SK-N-SH treated with all-trans-retinoic acid at 6 μM for 48 hours (cell line): ENCODE measurements around the gene RCOR2.

Experiments
- ATAC-seq: fragments of 200-7000 bp; cut with Tn5 transposase; 3 replicates; pipeline ENCODE4 v1.9.1; 2020; ENCODE audit warnings: mild to moderate bottlenecking, moderate library complexity
- ARNTL ChIP-seq: fragments of 450-650 bp; formaldehyde crosslinking; IDR thresholded peaks from 2 replicates; pipeline ENCODE4 v1.5.0; 2020; ENCODE audit warnings: low read depth, mild to moderate bottlenecking, moderate library complexity, borderline replicate concordance
- BACH2 ChIP-seq: fragments of 250-450 bp; sonication (Bioruptor Pico); IDR thresholded peaks from 2 replicates; pipeline ENCODE4 v1.9.0; 2021; ENCODE audit warnings: mild to moderate bottlenecking, borderline replicate concordance
- CSRNP3 ChIP-seq: fragments of 250-450 bp; sonication (Bioruptor Pico); IDR thresholded peaks from 2 replicates; pipeline ENCODE4 v1.5.1; 2021; ENCODE audit warnings: mild to moderate bottlenecking, moderate library complexity
- ISL1 ChIP-seq: fragments of 250-450 bp; sonication (Bioruptor Pico); IDR thresholded peaks from 2 replicates; pipeline ENCODE4 v2.1.2; 2022; ENCODE audit warnings: mild to moderate bottlenecking, moderate library complexity
- POU6F1 ChIP-seq: fragments of 250-450 bp; sonication (Bioruptor Pico); IDR thresholded peaks from 2 replicates; pipeline ENCODE4 v1.8.0; 2021; ENCODE audit warnings: low read depth, mild to moderate bottlenecking, moderate library complexity, borderline replicate concordance
- PPARA ChIP-seq: fragments of 250-450 bp; sonication (Bioruptor Pico); IDR thresholded peaks from 2 replicates; pipeline ENCODE4 v1.5.0; 2020; ENCODE audit warnings: mild to moderate bottlenecking, borderline replicate concordance
- RARB ChIP-seq: fragments of 250-450 bp; sonication (Bioruptor Pico); IDR thresholded peaks from 2 replicates; pipeline ENCODE4 v1.8.0; 2021; ENCODE audit warnings: mild to moderate bottlenecking, moderate library complexity
- SNAI2 ChIP-seq: fragments of 250-450 bp; sonication (Bioruptor Pico); IDR thresholded peaks from 2 replicates; pipeline ENCODE4 v1.5.0; 2020; ENCODE audit warnings: mild to moderate bottlenecking, moderate library complexity
- TCF4 ChIP-seq: fragments of 250-450 bp; sonication (Bioruptor Pico); IDR thresholded peaks from 2 replicates; pipeline ENCODE4 v1.8.0; 2021; ENCODE audit warnings: mild to moderate bottlenecking, moderate library complexity, borderline replicate concordance
- TOX ChIP-seq: fragments of 250-450 bp; sonication (Bioruptor Pico); IDR thresholded peaks from 2 replicates; pipeline ENCODE4 v1.8.0; 2021; ENCODE audit warnings: mild to moderate bottlenecking, moderate library complexity, borderline replicate concordance
- TSHZ2 ChIP-seq: fragments of 250-450 bp; sonication (Bioruptor Pico); IDR thresholded peaks from 2 replicates; pipeline ENCODE4 v1.5.0; 2020; ENCODE audit warnings: mild to moderate bottlenecking, moderate library complexity
- ZC3H10 ChIP-seq: fragments of 250-450 bp; sonication (Bioruptor Pico); IDR thresholded peaks from 2 replicates; pipeline ENCODE4 v1.5.1; 2021; ENCODE audit warnings: mild to moderate bottlenecking, moderate library complexity
- ZFP3 ChIP-seq: fragments of 250-450 bp; sonication (Bioruptor Pico); IDR thresholded peaks from 2 replicates; pipeline ENCODE4 v1.5.0; 2020; ENCODE audit warnings: mild to moderate bottlenecking, moderate library complexity
- ZFP30 ChIP-seq: fragments of 450-650 bp; formaldehyde crosslinking; IDR thresholded peaks from 2 replicates; pipeline ENCODE4 v1.5.0; 2022; ENCODE audit warnings: mild to moderate bottlenecking, moderate library complexity
- ZNF565 ChIP-seq: fragments of 450-650 bp; formaldehyde crosslinking; conservative IDR thresholded peaks from 2 replicates; pipeline ENCODE4 v1.5.0; 2020; ENCODE audit warnings: low read depth, mild to moderate bottlenecking, moderate library complexity
- ZNF70 ChIP-seq: fragments of 450-650 bp; formaldehyde crosslinking; IDR thresholded peaks from 2 replicates; pipeline ENCODE4 v1.5.0; 2020; ENCODE audit warnings: mild to moderate bottlenecking, moderate library complexity
- ZNF8 ChIP-seq: fragments of 450-650 bp; formaldehyde crosslinking; IDR thresholded peaks from 2 replicates; pipeline ENCODE4 v1.5.0; 2020; ENCODE audit warnings: mild to moderate bottlenecking, moderate library complexity
- TF ChIP-seq, protein P1 (sequence below): fragments of 250-450 bp; sonication (Bioruptor Pico); IDR thresholded peaks from 2 replicates; pipeline ENCODE4 v1.5.1; 2020; ENCODE audit warnings: low read depth, mild to moderate bottlenecking, moderate library complexity

RCOR2 gene

DNA sequence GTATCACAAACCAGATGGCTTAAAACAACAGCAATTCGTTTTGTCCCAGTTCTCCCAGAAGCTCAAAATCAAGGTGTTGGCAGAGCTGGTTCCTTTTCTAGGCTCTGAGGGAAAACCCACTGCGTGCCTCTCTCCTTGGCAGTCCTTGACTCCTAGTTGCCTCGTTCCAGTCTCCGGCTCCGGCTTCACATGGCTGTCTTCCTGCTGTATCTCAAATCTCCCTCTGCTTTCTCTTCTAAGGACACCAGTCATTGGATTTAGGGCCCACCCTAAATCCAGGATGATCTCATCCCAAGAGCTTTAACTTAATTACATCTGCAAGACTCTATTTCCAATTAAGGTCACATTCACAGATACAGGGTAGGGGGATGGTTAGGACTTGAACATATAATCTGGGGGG, 12.7 kb upstream of the RCOR2 start (continued):
- TF ChIP-seq TOX (CRISPR knock-in tag), result no peak

- ATAC-seq, result no peak
- TF ChIP-seq ZC3H10 (CRISPR knock-in tag) (no peak), BACH2 (CRISPR knock-in tag) (no peak), CSRNP3 (CRISPR knock-in tag) (no peak), PPARA (CRISPR knock-in tag) (no peak), TSHZ2 (CRISPR knock-in tag) (no peak), RARB (CRISPR knock-in tag) (no peak), SNAI2 (CRISPR knock-in tag) (no peak), ZNF70 (CRISPR knock-in tag) (no peak), ZNF8 (CRISPR knock-in tag) (no peak), ZNF565 (CRISPR knock-in tag) (no peak), ZFP3 (CRISPR knock-in tag) (no peak), ISL1 (CRISPR knock-in tag) (no peak), TCF4 (CRISPR knock-in tag) (no peak)
- TF ChIP-seq, protein P1, sequence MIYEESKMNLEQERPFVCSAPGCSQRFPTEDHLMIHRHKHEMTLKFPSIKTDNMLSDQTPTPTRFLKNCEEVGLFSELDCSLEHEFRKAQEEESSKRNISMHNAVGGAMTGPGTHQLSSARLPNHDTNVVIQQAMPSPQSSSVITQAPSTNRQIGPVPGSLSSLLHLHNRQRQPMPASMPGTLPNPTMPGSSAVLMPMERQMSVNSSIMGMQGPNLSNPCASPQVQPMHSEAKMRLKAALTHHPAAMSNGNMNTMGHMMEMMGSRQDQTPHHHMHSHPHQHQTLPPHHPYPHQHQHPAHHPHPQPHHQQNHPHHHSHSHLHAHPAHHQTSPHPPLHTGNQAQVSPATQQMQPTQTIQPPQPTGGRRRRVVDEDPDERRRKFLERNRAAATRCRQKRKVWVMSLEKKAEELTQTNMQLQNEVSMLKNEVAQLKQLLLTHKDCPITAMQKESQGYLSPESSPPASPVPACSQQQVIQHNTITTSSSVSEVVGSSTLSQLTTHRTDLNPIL (CRISPR knock-in tag), result no peak
Observed at GRCh38 chr11:63923319-63923718, 6.4 kb upstream of the RCOR2 start.

DNA sequence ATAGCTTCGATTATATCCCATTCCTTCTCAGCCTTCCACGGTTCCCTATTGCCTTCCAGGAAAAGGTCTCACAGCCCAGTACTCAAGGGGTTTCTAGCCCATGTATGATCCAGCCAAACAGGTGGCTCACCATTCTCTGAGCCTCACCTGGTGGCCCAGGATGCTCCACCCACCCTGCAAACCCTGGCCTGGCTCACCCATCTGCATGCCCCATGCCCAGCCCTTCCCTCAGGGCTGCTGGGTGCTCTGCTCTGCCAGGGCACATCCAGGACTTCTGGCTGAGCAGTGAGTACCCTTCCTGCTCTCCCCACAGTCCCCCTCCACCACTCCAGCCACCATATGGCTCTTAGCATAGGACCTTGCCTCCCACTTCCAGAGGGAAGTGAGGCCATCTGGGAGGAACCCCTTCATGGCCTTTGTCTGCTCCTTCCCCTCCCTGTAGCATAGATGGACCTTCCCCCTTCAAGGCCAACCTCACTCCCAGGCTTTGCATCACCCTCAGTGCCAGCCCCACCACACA, 5.8 kb upstream of the RCOR2 start:
- no peak for ATAC-seq
- TF ChIP-seq ARNTL (CRISPR knock-in tag), result no peak
- peak; percentile 54; the same call in 1 of the 2 replicates for TF ChIP-seq ZNF70 (CRISPR knock-in tag)

DNA sequence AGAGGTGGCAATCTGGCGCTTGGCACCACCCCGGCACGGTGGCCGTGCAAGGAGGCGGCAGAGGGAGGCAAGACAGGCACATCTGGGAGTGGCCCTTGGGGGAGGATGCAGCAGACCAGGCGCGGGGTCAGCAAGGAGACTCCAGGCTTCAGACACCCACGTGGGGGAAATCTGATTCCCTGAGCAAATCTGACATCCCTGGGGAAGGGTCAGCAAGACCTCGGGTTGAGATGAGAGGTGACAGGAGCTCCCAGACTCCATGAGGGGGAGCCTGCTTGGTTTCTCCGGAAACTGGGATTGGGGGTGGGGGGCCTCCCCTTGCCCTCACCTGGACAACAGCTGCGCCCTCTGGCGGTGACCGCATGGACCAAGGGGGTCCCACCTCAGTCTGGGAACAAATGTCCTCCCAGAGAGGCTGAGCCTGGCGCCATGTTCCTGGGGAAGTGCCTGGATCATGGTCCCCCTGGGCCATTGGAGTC, 4.0 kb upstream of the RCOR2 start:
- no peak for ATAC-seq
- TF ChIP-seq POU6F1 (CRISPR knock-in tag), result no peak
- TF ChIP-seq ZNF70 (CRISPR knock-in tag), result no peak
- TF ChIP-seq, protein P1 (CRISPR knock-in tag), result no peak
- no peak for TF ChIP-seq RARB (CRISPR knock-in tag)
- no peak for TF ChIP-seq TOX (CRISPR knock-in tag)
- TF ChIP-seq TSHZ2 (CRISPR knock-in tag), result no peak
- no peak for TF ChIP-seq ZFP30 (CRISPR knock-in tag)
- TF ChIP-seq SNAI2 (CRISPR knock-in tag), result no peak
- no peak for TF ChIP-seq ZNF565 (CRISPR knock-in tag)
- no peak for TF ChIP-seq ISL1 (CRISPR knock-in tag)
